HUES48 (cell line): Measurements from ENCODE around the gene PEX12.

Experiments used
- H3K27ac ChIP-seq: one replicate; pipeline ENCODE4 v1.7.0; 2013; ENCODE audit warnings: low read depth, low read length, inconsistent platforms
- H3K27me3 ChIP-seq: 2 replicates; pipeline ENCODE4 v1.6.1; 2013; ENCODE audit warnings: mild to moderate bottlenecking, low read length; ENCODE audit not compliant: control insufficient read depth, insufficient read depth
- H3K36me3 ChIP-seq: 2 replicates; pipeline ENCODE4 v1.6.1; 2013; ENCODE audit warnings: low read length; ENCODE audit not compliant: control insufficient read depth, insufficient read depth
- H3K4me1 ChIP-seq: 2 replicates; pipeline ENCODE4 v1.6.1; 2013; ENCODE audit warnings: mild to moderate bottlenecking, low read length; ENCODE audit not compliant: control insufficient read depth, insufficient read depth
- H3K4me3 ChIP-seq: 2 replicates; pipeline ENCODE4 v1.5.1; 2013; ENCODE audit warnings: mild to moderate bottlenecking, low read depth, low read length
- H3K9ac ChIP-seq: 2 replicates; pipeline ENCODE4 v1.6.1; 2013; ENCODE audit warnings: mild to moderate bottlenecking, low read depth, low read length, moderate library complexity
- H3K9me3 ChIP-seq: 2 replicates; pipeline ENCODE4 v1.6.1; 2013; ENCODE audit warnings: low read length; ENCODE audit not compliant: control insufficient read depth, insufficient read depth

Gene PEX12

GRCh38 chr17:35605678-35606077, 27.3 kb upstream of the PEX12 start:
- H3K9me3 ChIP-seq = no peaks in the 10 kb centered on the region
- no peaks in the 10 kb centered on the region for H3K4me1 ChIP-seq
- peaks cover 89% of the 10 kb centered on the region for H3K36me3 ChIP-seq
- no peak overlapping the region for H3K27ac ChIP-seq
- no peak overlapping the region for H3K4me3 ChIP-seq
- H3K9ac ChIP-seq = no peak overlapping the region
- H3K27me3 ChIP-seq = no peaks in the 10 kb centered on the region

- no peaks in the 10 kb centered on the region for H3K9me3 ChIP-seq
- H3K27me3 ChIP-seq = no peaks in the 10 kb centered on the region
- H3K9ac ChIP-seq = no peak overlapping the region
- H3K4me1 ChIP-seq = no peaks in the 10 kb centered on the region
- H3K27ac ChIP-seq = no peak overlapping the region
- no peak overlapping the region for H3K4me3 ChIP-seq
- peaks cover 93% of the 10 kb centered on the region for H3K36me3 ChIP-seq
Observed at GRCh38 chr17:35603674-35604073, 25.3 kb upstream of the PEX12 start.

- Histone ChIP-seq H3K9ac (no peak overlapping the region), H3K36me3 (peaks cover 84% of the 10 kb centered on the region)
Observed at GRCh38 chr17:35597604-35598003, 19.2 kb upstream of the PEX12 start.

GRCh38 chr17:35596530-35597233, 18.3 kb upstream of the PEX12 start:
- H3K36me3 ChIP-seq = peaks cover 75% of the 10 kb centered on the region
- H3K27ac ChIP-seq = no peak overlapping the region
- H3K4me3 ChIP-seq = no peak overlapping the region
- no peaks in the 10 kb centered on the region for H3K4me1 ChIP-seq
- no peaks in the 10 kb centered on the region for H3K27me3 ChIP-seq
- H3K9ac ChIP-seq = no peak overlapping the region
- no peaks in the 10 kb centered on the region for H3K9me3 ChIP-seq

More at GRCh38 chr17:35597604-35598003, 19.2 kb upstream of the PEX12 start:
- H3K27ac ChIP-seq = no peak overlapping the region
- no peaks in the 10 kb centered on the region for H3K4me1 ChIP-seq
- H3K9me3 ChIP-seq = no peaks in the 10 kb centered on the region
- no peaks in the 10 kb centered on the region for H3K27me3 ChIP-seq
- no peak overlapping the region for H3K4me3 ChIP-seq

- no peak overlapping the region for H3K4me3 ChIP-seq
- no peaks in the 10 kb centered on the region for H3K4me1 ChIP-seq
- H3K9ac ChIP-seq = no peak overlapping the region
- peaks cover 71% of the 10 kb centered on the region for H3K36me3 ChIP-seq
- H3K27me3 ChIP-seq = no peaks in the 10 kb centered on the region
- H3K9me3 ChIP-seq = no peaks in the 10 kb centered on the region
- no peak overlapping the region for H3K27ac ChIP-seq
Observed at GRCh38 chr17:35596072-35596471, 17.7 kb upstream of the PEX12 start.

- H3K9ac ChIP-seq = peak overlapping the region; percentile 86
- no peaks in the 10 kb centered on the region for H3K27me3 ChIP-seq
- no peaks in the 10 kb centered on the region for H3K36me3 ChIP-seq
- no peaks in the 10 kb centered on the region for H3K9me3 ChIP-seq
- H3K27ac ChIP-seq = peak overlapping the region; percentile 95
- H3K4me3 ChIP-seq = peak overlapping the region; percentile 85
- H3K4me1 ChIP-seq = peaks cover 21% of the 10 kb centered on the region
Observed at GRCh38 chr17:35588196-35588920, 10.0 kb upstream of the PEX12 start.

- peak within 1 kb of the TSS; percentile 95 for H3K27ac ChIP-seq
- H3K9ac ChIP-seq = peak within 1 kb of the TSS; percentile 86
- peaks cover 21% of the 10 kb centered on the region for H3K4me1 ChIP-seq
- peak within 1 kb of the TSS; percentile 85 for H3K4me3 ChIP-seq
- H3K9me3 ChIP-seq = no peaks in the 10 kb centered on the region
- no peaks in the 10 kb centered on the region for H3K36me3 ChIP-seq
- H3K27me3 ChIP-seq = no peaks in the 10 kb centered on the region
Observed at GRCh38 chr17:35587074-35587961, 8.9 kb upstream of the PEX12 start, which contains the start of gene AP2B1. TSS of gene AP2B1 (plus strand) at chr17:35587322. CDS start at chr17:35594031, 6,709 bp downstream.

GRCh38 chr17:35586569-35587073, 8.2 kb upstream of the PEX12 start:
- Histone ChIP-seq H3K27ac (peak overlapping the region; percentile 95), H3K36me3 (no peaks in the 10 kb centered on the region), H3K9ac (peak overlapping the region; percentile 79), H3K27me3 (no peaks in the 10 kb centered on the region), H3K9me3 (no peaks in the 10 kb centered on the region), H3K4me1 (peaks cover 21% of the 10 kb centered on the region), H3K4me3 (peak overlapping the region; percentile 85)

GRCh38 chr17:35584061-35584460, 5.7 kb upstream of the PEX12 start:
- Histone ChIP-seq H3K36me3 (no peaks in the 10 kb centered on the region), H3K4me1 (peaks cover 17% of the 10 kb centered on the region), H3K9ac (no peak overlapping the region), H3K27me3 (no peaks in the 10 kb centered on the region), H3K27ac (no peak overlapping the region), H3K9me3 (no peaks in the 10 kb centered on the region), H3K4me3 (no peak overlapping the region)

GRCh38 chr17:35578929-35579432, 610 bp upstream of the PEX12 start:
- Histone ChIP-seq H3K27me3 (no peaks in the 10 kb centered on the region), H3K9ac (peak overlapping the region; percentile 96), H3K9me3 (no peaks in the 10 kb centered on the region), H3K36me3 (peaks cover 19% of the 10 kb centered on the region), H3K4me1 (peaks cover 3% of the 10 kb centered on the region; the same call in 1 of the 2 replicates), H3K4me3 (peak overlapping the region; percentile 98), H3K27ac (peak overlapping the region; percentile 93)
